Activated T-cell treated with anti-CD3 and anti-CD28 coated beads, Interleukin-2, amount 50 U/mL, for 1 hour (primary cell): Measurements from ENCODE around the gene DIS3L2.

Experiments
- DNase-seq: peaks from one replicate; pipeline ENCODE4 v3.0.0-alpha.2; 2020

The DIS3L2 gene

DNA sequence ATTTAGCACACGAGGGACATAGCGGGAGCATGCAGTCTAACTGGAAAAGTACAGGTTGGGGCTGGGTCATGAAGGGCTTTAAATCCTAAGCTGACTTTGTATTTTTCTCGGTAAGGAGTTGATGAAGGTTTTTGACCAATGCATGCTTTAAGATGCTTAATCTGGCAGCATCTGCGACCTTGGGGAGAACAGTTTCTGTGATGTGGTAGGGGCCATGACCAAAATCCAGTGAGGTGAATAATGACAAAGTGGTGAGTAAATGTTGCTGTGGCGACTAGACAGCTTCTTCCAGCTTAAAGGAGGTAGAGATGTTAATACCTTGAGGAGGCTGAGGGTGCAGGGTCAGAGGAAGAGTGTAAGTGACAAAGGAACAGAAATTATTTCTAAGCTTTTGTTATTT is 242.4 kb downstream of the DIS3L2 start:
- no peak for DNase-seq

GRCh38 chr2:232204457-232204931 is 243.0 kb downstream of the DIS3L2 start:
- no peak for DNase-seq

DNA sequence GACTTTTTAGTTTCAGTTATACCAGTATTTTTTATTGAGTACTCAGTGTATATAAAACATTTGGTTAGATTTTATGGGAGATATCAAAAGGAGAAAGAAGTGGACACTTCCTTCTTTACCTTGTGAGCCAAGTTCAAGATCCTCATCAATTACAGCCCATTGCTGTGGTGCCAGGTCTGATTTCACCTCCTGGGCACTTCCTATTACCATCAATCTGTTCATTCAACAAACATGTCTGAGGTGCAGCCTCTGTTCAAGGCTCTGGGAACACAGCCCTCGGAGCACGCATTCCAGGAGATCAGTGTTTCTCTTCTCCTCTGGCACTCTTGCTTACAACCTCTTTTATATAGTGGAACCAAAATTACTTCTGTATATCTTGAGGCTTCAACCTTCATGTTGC is 245.7 kb downstream of the DIS3L2 start:
- DNase-seq: no peak

DNA sequence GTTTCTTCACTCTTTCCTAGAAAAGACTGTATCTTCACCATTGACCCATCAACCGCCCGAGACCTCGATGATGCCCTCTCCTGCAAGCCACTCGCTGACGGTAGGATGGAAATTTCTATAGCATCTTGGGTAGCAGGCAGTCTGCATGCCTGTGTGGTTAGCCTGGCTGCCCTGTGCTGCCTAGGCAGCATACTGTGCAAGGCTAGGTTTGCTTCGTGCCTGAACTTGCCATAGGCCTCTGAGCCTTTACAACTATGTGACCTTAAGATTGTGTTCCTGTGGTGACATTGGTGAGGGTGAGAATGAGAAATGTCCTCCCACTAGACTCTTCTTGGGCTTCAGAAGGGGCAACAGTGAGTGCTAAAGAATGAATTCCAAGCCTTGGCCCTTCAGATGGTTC is 248.8 kb downstream of the DIS3L2 start:
- DNase-seq: no peak

GRCh38 chr2:232211743-232212686 is 250.5 kb downstream of the DIS3L2 start:
- DNase-seq: no peak

DNA sequence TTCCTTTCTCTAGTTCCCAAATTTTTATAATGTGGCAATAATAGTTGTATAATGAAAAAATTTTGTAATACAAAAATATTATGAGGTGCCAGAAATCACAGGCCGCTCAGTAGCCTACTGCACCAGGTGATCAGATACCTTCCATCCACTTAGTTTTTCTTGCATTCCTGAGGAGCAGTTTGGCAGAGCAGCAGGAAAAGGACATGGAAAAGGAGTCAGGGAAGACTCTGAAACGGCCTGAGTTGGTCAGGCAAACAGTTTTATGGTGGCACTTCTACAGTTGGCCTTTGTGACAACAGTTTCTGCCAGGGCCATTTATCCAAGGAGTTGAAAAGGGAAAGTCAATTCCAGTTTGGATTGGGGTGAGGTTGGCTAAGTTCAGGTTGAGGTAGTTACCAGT is 251.7 kb downstream of the DIS3L2 start:
- DNase-seq: no peak

DNA sequence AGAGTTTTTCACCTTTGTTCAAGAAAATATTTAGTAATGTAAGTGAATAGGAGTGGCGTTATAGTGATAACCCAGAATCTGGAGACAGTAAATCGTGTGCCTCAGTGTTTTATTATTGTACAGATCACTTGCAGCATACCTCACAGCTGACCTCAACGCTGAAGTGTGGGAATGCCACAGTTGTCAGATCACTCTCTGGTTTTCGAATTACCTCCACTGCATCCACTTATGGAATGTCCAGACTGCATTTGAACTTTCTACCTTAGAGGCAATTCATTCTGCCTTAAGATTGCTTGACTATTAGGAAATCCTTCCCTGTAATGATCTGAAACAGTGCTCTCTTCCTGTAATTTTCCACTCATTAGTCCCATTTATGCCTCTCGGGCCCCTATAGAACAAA is 252.5 kb downstream of the DIS3L2 start:
- DNase-seq: no peak

DNA sequence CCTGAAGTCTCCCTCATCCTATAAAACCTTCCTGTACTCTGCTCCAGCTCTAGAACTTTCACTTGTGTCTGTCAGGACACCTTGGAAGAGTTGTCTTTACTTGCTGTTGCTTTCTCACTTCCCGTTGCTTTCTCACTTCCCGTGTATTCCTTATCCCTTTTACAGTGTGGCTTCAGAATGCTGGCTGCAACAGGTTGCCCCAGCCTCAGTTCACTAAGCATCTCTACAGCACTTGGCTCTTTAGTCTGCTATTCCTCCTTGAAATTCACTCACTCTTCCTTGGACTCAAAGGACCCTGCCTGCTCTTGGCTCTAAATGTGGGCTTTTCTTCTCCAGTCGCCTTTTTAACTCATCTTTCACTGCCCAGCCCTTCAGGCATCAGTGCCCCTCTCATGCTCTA is 254.5 kb downstream of the DIS3L2 start:
- DNase-seq: no peak

- no peak for DNase-seq
Measured at GRCh38 chr2:232218778-232219495, 257.4 kb downstream of the DIS3L2 start.

GRCh38 chr2:232219496-232219870 is 258.0 kb downstream of the DIS3L2 start:
- no peak for DNase-seq

DNA sequence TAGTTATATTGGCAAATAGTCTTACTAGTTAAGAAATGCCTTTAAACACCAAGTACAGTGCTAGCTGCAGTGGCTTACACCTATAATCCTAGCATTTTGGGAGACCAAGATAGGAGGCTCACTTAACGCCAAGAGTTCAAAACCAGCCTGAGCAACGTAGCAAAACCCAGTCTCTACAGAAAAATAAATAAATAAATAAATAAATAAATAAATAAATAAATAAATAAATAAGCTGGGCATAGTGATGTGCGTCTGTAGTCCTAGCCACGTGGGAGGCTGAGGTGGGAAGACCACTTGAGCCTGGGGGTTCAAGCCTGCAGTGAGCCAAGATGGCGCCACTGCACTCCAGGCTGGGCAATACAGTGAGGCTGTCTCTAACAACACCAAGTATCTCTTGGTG is 258.4 kb downstream of the DIS3L2 start:
- DNase-seq: no peak

GRCh38 chr2:232225429-232225828 is 263.9 kb downstream of the DIS3L2 start:
- DNase-seq: no peak

DNA sequence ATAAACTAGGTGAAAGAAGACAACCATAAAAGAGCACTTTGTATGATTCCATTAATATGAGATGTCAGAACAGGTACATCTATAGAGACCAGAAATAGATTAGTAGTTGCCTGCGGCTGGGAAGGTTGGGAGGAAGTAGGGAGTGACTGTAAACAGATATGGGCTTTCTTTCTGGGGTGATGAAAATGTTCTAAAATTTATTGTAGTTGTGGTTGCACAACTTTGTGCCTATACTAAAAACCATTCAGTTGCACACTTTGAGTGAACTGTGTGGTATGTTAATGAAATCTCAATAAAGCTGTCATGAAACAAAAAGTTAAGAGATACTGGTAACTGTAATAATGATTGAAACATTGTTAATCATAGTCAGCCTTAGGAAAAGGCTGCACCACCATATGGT is 264.4 kb downstream of the DIS3L2 start:
- no peak for DNase-seq

DNA sequence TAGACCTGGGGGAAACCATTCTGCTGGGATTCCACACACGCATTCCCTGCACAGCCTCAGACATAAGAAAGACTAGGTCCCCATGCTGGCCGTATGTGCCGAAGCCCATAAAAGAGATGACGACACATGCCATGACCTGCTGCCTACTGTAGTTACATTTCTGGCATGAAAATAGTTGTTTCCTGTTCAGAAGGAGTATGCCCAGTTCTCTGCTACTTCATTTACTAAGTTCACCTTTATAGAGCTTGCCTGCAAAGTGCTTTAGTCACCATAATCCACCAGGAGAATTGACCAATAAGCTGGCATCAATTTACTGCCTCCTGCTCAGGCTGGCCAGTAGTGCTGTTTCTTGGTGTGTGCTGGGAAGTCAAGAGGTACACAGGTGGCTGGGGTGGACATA is 266.8 kb downstream of the DIS3L2 start:
- DNase-seq: no peak

DNA sequence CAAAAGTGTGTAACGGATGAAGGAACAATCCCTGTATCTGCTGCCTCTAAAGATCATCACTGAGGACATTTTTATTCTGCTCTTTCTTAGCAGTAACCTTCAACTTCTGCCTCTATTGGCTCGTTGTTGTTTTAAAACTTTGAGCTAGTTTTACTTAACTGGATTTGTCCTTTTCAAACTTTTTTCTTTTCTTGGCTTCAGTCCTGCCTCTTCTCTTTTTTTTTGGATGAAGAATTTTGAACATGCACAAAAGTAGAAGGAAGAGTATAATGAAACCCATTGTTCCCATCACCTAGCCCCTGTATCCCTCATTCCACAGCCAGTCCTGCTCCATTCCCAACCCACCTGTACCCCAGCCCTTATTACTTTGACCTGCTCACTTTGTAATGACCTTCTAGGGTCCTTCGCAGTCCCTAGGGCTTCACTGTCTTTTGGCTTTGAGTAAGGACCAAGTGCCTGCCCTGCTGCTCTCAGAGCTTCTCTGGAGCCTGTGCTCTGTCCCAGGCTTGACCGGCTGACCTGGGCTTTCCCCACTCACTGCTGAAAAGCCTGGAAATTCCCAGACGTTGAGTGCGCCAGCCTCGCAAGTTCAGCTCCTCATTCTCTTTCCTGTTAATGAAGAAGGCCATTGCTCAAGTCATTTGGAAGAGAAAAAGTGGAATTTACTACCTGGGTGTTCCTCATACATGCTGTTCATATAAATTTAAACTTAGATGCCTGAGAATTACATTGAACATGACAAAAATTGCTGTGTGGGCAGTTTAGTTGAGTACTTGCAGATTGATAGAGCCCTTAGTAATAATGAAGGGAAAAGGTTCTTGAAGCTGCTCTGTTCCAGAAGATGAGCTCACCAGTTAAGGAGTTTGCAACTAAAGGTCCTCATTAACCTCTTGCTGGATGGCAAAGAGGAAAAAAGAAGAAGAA is 267.7 kb downstream of the DIS3L2 start:
- DNase-seq: no peak

- DNase-seq: no peak
Measured at GRCh38 chr2:232229911-232230310, 268.4 kb downstream of the DIS3L2 start.

DNA sequence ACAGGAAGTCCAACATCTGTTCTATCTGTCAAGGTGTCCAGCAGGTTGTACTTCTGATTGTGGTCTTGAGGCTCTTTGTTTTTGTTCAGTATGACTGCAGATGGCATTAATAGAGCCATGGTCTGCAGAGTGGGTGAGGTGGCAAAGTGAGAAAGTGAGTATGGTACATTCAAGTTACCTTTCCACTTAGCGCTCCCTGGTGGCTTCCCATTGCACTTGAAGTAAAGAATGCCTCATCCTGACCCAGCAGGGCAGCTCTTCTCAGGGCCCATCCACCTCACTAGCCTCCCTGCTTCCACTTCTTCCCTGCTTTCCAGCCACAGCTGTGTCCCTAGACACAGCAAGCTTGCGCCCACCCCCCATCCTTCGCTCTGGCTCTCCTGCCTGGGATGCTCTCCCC is 269.0 kb downstream of the DIS3L2 start:
- no peak for DNase-seq

- DNase-seq: no peak
Measured at GRCh38 chr2:232231554-232231953, 270.0 kb downstream of the DIS3L2 start.

DNA sequence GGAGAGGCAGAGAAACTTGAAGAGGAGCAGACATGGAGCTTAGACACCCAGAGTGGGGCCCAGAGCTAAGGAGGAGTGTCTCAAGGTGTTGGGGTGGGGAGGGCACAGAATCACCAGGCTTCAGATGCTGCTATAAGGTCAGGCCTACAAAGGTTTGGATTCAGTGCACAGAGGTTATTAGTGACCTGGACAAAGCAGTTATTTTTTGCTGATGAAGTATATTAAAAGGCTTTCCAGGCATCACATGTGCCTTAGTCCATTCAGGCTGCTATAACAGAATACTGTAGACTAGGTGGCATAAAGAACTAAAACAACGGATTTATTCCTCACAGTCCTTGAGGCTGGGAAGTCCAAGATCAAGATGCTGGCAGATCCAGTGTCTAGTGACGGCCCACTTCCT is 271.4 kb downstream of the DIS3L2 start:
- no peak for DNase-seq

GRCh38 chr2:232234922-232235615 is 273.6 kb downstream of the DIS3L2 start:
- no peak for DNase-seq

GRCh38 chr2:232235716-232236115 is 274.2 kb downstream of the DIS3L2 start:
- DNase-seq: no peak

- no peak for DNase-seq
Measured at GRCh38 chr2:232236200-232236599, 274.7 kb downstream of the DIS3L2 start.
